ENCODE results near the gene SSBP3.

DNA sequence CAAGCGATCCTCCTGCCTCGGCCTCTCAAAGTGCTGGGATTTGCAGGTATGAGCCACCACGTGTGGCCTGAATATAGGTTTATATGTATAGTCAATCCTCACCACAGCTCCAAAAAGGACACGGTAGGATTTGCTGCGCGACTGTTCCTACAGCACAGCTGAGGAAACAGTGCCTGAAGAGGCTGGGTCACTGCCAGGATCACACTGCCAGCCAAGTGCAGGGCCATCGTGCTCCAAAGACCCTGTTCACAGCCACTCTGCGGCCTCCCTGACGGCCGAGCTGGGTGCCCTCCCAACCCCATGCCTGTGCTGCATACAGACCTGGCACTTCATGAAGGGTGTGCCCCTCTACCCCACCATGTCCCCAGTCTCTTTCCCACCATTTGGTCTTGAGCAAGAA lies 134.9 kb downstream of the SSBP3 start:
- no peak for TF ChIP-seq YY1 (IDR thresholded peaks at IDR 0.05; ENCODE audit: insufficient read depth, insufficient read length)
- no peak for TF ChIP-seq SUZ12 (IDR thresholded peaks at IDR 0.05; ENCODE audit: extremely low read depth, insufficient read depth, insufficient read length)
- TF ChIP-seq ZNF274 (IDR thresholded peaks at IDR 0.05; ENCODE audit: low read depth, low read length): no peak
